Measurements from ENCODE around the gene BMF. TPM values are rescaled to one million over a fixed set of nuclear protein-coding genes. Genes with fewer than 3 reads are reported as not detected.
A peak's percentile ranks its signal among the peaks of the same experiment; 100 is the strongest.

Gene BMF
- total and polyA plus RNA-seq, 12 donors = 1.3 to 12.8 (median 7.1) TPM

- no peaks in the 10 kb centered on the region for H3K27me3 ChIP-seq
- no peak overlapping the region for H3K4me3 ChIP-seq
- no peaks in the 10 kb centered on the region for H3K9me3 ChIP-seq (replicated peaks in 1 of 3)
- H3K36me3 ChIP-seq (replicated peaks in 1 of 2) = peaks cover 0 to 3% of the 10 kb centered on the region in 2 donors
- H3K27ac ChIP-seq = no peak overlapping the region
- 80 to 90% (median 85%) methylated on average over 5 to 9 of the region's 9 CpGs for WGBS, 4 donors
- peaks cover 15 to 31% of the 10 kb centered on the region in 2 donors for H3K4me1 ChIP-seq (replicated peaks in 1 of 2)
- DNase-seq = peak in 5 of 7 donors; percentile 41 to 59 (median 53)
- intact Hi-C loops (cut with DNase I) = no loop called here
- TF ChIP-seq CTCF (IDR thresholded peaks at IDR 0.05) (no peak), POLR2A (IDR thresholded peaks at IDR 0.05) (no peak)
Measured at GRCh38 chr15:40087991-40088928, 20.4 kb downstream of the BMF start.

- Histone ChIP-seq H3K4me1 (replicated peaks in 1 of 2) (peaks cover 7 to 23% of the 10 kb centered on the region in 2 donors), H3K27me3 (no peaks in the 10 kb centered on the region), H3K4me3 (no peak overlapping the region), H3K27ac (no peak overlapping the region), H3K36me3 (replicated peaks in 1 of 2) (peaks cover 0 to 3% of the 10 kb centered on the region in 2 donors), H3K9me3 (replicated peaks in 1 of 3) (no peaks in the 10 kb centered on the region)
- DNase-seq = peak in 1 of 7 donors; percentile 34
- TF ChIP-seq CTCF (IDR thresholded peaks at IDR 0.05) (no peak), POLR2A (IDR thresholded peaks at IDR 0.05) (no peak)
- 67 to 74% (median 69%) methylated on average over 13 to 14 of the region's 14 CpGs for WGBS, 4 donors
- intact Hi-C loops (cut with DNase I) = no loop called here
Measured at GRCh38 chr15:40087068-40087810, 21.4 kb downstream of the BMF start.

GRCh38 chr15:40085266-40085665 lies 23.4 kb downstream of the BMF start:
- H3K27me3 ChIP-seq = no peaks in the 10 kb centered on the region
- no peak overlapping the region for H3K27ac ChIP-seq
- H3K36me3 ChIP-seq (replicated peaks in 1 of 2) = no peaks in the 10 kb centered on the region
- peaks cover 9 to 19% of the 10 kb centered on the region in 2 donors for H3K4me1 ChIP-seq (replicated peaks in 1 of 2)
- no peak for TF ChIP-seq POLR2A (IDR thresholded peaks at IDR 0.05)
- TF ChIP-seq CTCF (IDR thresholded peaks at IDR 0.05) = no peak
- H3K9me3 ChIP-seq (replicated peaks in 1 of 3) = no peaks in the 10 kb centered on the region
- DNase-seq = peak in 1 of 7 donors; percentile 15
- H3K4me3 ChIP-seq = no peak overlapping the region
- intact Hi-C loops (cut with DNase I) = no loop called here
- WGBS, 4 donors = 65 to 79% (median 74%) methylated on average over 6 to 10 of the region's 10 CpGs

GRCh38 chr15:40084650-40085049 lies 24.0 kb downstream of the BMF start:
- Histone ChIP-seq H3K27me3 (no peaks in the 10 kb centered on the region), H3K36me3 (replicated peaks in 1 of 2) (no peaks in the 10 kb centered on the region), H3K27ac (no peak overlapping the region), H3K9me3 (replicated peaks in 1 of 3) (no peaks in the 10 kb centered on the region), H3K4me3 (no peak overlapping the region), H3K4me1 (replicated peaks in 1 of 2) (peaks cover 9 to 17% of the 10 kb centered on the region in 2 donors)
- peak in 1 of 7 donors; percentile 5 for DNase-seq
- intact Hi-C loops (cut with DNase I) = no loop called here
- no peak for TF ChIP-seq CTCF (IDR thresholded peaks at IDR 0.05)
- no peak for TF ChIP-seq POLR2A (IDR thresholded peaks at IDR 0.05)
- WGBS, 4 donors = 93 to 99% (median 94%) methylated on average over 9 of the region's 9 CpGs
